BJ (cell line): ENCODE measurements around the gene GLIPR1. TPM values are rescaled to one million over a fixed set of nuclear protein-coding genes. Genes with fewer than 3 reads are reported as not detected.

Experiments
- polyA plus RNA-seq: library from polyadenylated mRNA; depleted of rRNA; stranded (reverse); fragments of >200 nt; gene quantifications from 2 replicates; pipeline ENCODE4 v1.2.3, GENCODE V29; 2011; rRNA removed

The GLIPR1 gene
- polyA plus RNA-seq, 1 experiment: 175 TPM

Other genes with a start within 250 kb of the GLIPR1 start
- 0.74 and 0.86 TPM in 2 replicates for gene CAPS2, start 150.4 kb upstream of the GLIPR1 start, polyA plus RNA-seq
- gene GLIPR1L1, start 146.1 kb upstream of the GLIPR1 start, polyA plus RNA-seq: not detected in 2 replicates
- 0.21 and 0.44 TPM in 2 replicates for gene GLIPR1L2, start 89.7 kb upstream of the GLIPR1 start, polyA plus RNA-seq
- gene KRR1, start 30.9 kb downstream of the GLIPR1 start, polyA plus RNA-seq: 10.4 and 27.4 TPM in 2 replicates